Loucy (cell line): Measurements from ENCODE around the gene ZFAND3.

Source experiments
- H2AFZ ChIP-seq: fragments of 200-600 bp; sonication (generic); 2 replicates; pipeline ENCODE4 v1.6.0; 2016; ENCODE audit warnings: antibody characterized with exemption, mild to moderate bottlenecking, low read length, moderate library complexity
- H3F3A ChIP-seq: fragments of 200-600 bp; 2 replicates; pipeline ENCODE4 v1.6.0; 2016; ENCODE audit warnings: antibody characterized with exemption, low read depth, mild to moderate bottlenecking
- H3K27me3 ChIP-seq: fragments of 200-600 bp; sonication (generic); 2 replicates; pipeline ENCODE4 v1.6.1; 2014; ENCODE audit warnings: low read length, mild to moderate bottlenecking; ENCODE audit not compliant: insufficient read depth, poor library complexity, severe bottlenecking
- H3K36me3 ChIP-seq: fragments of 200-600 bp; sonication (generic); 2 replicates; pipeline ENCODE4 v1.6.1; 2016; ENCODE audit warnings: low read length; ENCODE audit not compliant: insufficient read depth
- H3K4me1 ChIP-seq: fragments of 200-600 bp; sonication (generic); 2 replicates; pipeline ENCODE4 v1.5.1; 2014; ENCODE audit warnings: low read length, mild to moderate bottlenecking; ENCODE audit not compliant: insufficient read depth, poor library complexity, severe bottlenecking
- H3K4me2 ChIP-seq: fragments of 200-600 bp; sonication (generic); 2 replicates; pipeline ENCODE4 v1.6.0; 2014; ENCODE audit warnings: antibody characterized with exemption, low read length, low read depth, mild to moderate bottlenecking; ENCODE audit not compliant: poor library complexity, severe bottlenecking
- H3K4me3 ChIP-seq: fragments of 200-600 bp; sonication (generic); 2 replicates; pipeline ENCODE4 v1.5.1; 2014; ENCODE audit warnings: low read length, mild to moderate bottlenecking, mixed read lengths; ENCODE audit not compliant: poor library complexity, severe bottlenecking
- H3K79me2 ChIP-seq: fragments of 200-600 bp; sonication (generic); 2 replicates; pipeline ENCODE4 v1.6.1; 2014; ENCODE audit warnings: low read length; ENCODE audit not compliant: insufficient read depth
- H3K9ac ChIP-seq: fragments of 200-600 bp; sonication (generic); 2 replicates; pipeline ENCODE4 v1.6.0; 2014; ENCODE audit warnings: mild to moderate bottlenecking, low read depth, low read length, moderate library complexity; ENCODE audit not compliant: poor library complexity, severe bottlenecking
- H3K9me2 ChIP-seq: fragments of 200-600 bp; sonication (generic); replicated peaks from 2 replicates; pipeline ENCODE4 v1.6.1; 2016; ENCODE audit warnings: low read depth, low read length, mixed read lengths
- H3K9me3 ChIP-seq: fragments of 200-600 bp; sonication (generic); 2 replicates; pipeline ENCODE4 v1.6.1; 2014; ENCODE audit warnings: mild to moderate bottlenecking, antibody characterized with exemption, low read length, low read depth; ENCODE audit not compliant: insufficient read depth
- H4K20me1 ChIP-seq: fragments of 200-600 bp; sonication (generic); 2 replicates; pipeline ENCODE4 v1.6.0; 2014; ENCODE audit warnings: antibody characterized with exemption, low read length, mild to moderate bottlenecking; ENCODE audit not compliant: insufficient read depth, poor library complexity, severe bottlenecking
- CTCF ChIP-seq: fragments of 200-600 bp; sonication (generic); conservative IDR thresholded peaks from 2 replicates; pipeline ENCODE4 v1.5.1; 2014; ENCODE audit warnings: mild to moderate bottlenecking, antibody characterized with exemption, low read length
- EZH2phosphoT487 ChIP-seq: fragments of 200-600 bp; IDR thresholded peaks from 2 replicates; pipeline ENCODE4 v1.6.1; 2018; ENCODE audit warnings: antibody characterized with exemption, mild to moderate bottlenecking, moderate library complexity, borderline replicate concordance

The ZFAND3 gene

GRCh38 chr6:38015341-38015740 lies 195.8 kb downstream of the ZFAND3 start:
- Histone ChIP-seq H3K36me3 (no peaks in the 10 kb centered on the region), H3F3A (no peaks in the 10 kb centered on the region)
- TF ChIP-seq EZH2phosphoT487 = no peak
- no peak for TF ChIP-seq CTCF

DNA sequence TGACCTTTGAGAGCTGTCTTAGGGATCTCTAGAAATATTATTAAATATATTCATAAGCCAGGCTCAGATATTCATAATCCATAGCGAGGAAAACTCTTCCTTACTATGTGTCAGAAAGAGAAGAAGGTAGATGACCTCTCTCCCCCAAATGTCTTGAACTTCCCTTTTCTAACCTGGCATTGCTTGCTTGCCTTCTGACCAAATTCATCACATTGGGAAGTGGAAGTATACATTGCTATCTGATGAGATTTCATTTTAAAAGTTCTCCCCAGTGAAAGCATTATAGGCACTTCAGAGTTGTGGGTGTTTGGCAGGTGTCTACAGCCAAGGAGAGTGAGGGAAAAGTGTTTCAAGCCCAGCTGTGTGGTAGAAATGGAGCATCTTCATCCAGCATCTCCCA lies 197.3 kb downstream of the ZFAND3 start:
- Histone ChIP-seq H3K27me3 (no peaks in the 10 kb centered on the region), H3K9ac (no peak overlapping the region), H3K79me2 (peaks cover 81% of the 10 kb centered on the region), H3K4me1 (no peaks in the 10 kb centered on the region), H4K20me1 (peaks cover 16% of the 10 kb centered on the region), H3K36me3 (no peaks in the 10 kb centered on the region), H3K9me3 (no peaks in the 10 kb centered on the region), H3K4me2 (no peak overlapping the region), H3K9me2 (no peaks in the 10 kb centered on the region), H3K4me3 (no peak overlapping the region), H2AFZ (no peak overlapping the region), H3F3A (no peaks in the 10 kb centered on the region)
- no peak for TF ChIP-seq CTCF
- no peak for TF ChIP-seq EZH2phosphoT487

More at GRCh38 chr6:38015341-38015740, 195.8 kb downstream of the ZFAND3 start:
- H3K9me3 ChIP-seq = 0 out of 2 replicates have a peak, but pooled peaks cover 6% of the 10 kb centered on the region
- H3K4me2 ChIP-seq = no peak overlapping the region
- H3K4me1 ChIP-seq = no peaks in the 10 kb centered on the region
- H2AFZ ChIP-seq = no peak overlapping the region
- no peaks in the 10 kb centered on the region for H3K27me3 ChIP-seq
- no peak overlapping the region for H3K9ac ChIP-seq
- peaks cover 78% of the 10 kb centered on the region for H3K79me2 ChIP-seq
- H3K4me3 ChIP-seq = no peak overlapping the region
- H4K20me1 ChIP-seq = peaks cover 16% of the 10 kb centered on the region
- H3K9me2 ChIP-seq = no peaks in the 10 kb centered on the region

DNA sequence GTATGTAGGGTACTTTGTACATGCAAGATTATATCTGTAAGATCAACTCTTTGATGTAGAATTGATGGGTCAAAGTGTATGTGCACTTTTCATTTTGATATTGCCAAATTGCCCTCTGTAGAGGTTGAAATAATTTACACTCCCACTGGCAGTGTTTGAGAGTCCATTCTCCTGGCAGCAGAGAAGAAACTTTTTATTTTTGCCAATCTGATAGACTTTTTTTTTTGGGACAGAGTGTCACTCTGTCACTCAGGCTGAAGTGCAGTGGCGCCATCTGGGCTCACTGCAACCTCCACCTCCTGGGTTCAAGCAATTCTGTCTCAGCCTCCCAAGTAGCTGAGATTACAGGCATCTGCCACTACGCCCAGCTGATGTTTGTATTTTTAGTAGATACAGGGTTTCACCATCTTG lies 199.2 kb downstream of the ZFAND3 start:
- Histone ChIP-seq H4K20me1 (peaks cover 9% of the 10 kb centered on the region), H3K36me3 (no peaks in the 10 kb centered on the region), H3K9ac (no peak overlapping the region), H3K79me2 (peaks cover 79% of the 10 kb centered on the region), H2AFZ (no peak overlapping the region), H3K27me3 (no peaks in the 10 kb centered on the region), H3F3A (no peaks in the 10 kb centered on the region), H3K4me2 (no peak overlapping the region), H3K9me3 (no peaks in the 10 kb centered on the region), H3K4me1 (no peaks in the 10 kb centered on the region), H3K4me3 (no peak overlapping the region), H3K9me2 (no peaks in the 10 kb centered on the region)
- TF ChIP-seq CTCF (peak; percentile 54), EZH2phosphoT487 (no peak)
